GM12878 (cell line): ENCODE results near the gene KLRF2. TPM values are rescaled to one million over a fixed set of nuclear protein-coding genes. Genes with fewer than 3 reads are reported as not detected.

ENCODE experiments used
- ATAC-seq: fragments of 200-7000 bp; cut with Tn5 transposase; 3 replicates; pipeline ENCODE4 v1.9.1; 2020; ENCODE audit warnings: mild to moderate bottlenecking, moderate library complexity
- BruUV-seq: library from RNA; stranded (reverse); fragments of 400-500 nt; replicated peaks from 2 replicates; lab custom pipeline; 2021; lab: Mats Ljungman, UMichigan
- CTCF ChIA-PET: fragments of 300-600 bp; sonication (Branson Sonifier 250); formaldehyde crosslinking; extraction: SDS; loops from one replicate; lab custom pipeline; 2021; ENCODE audit warnings: inconsistent platforms; lab: Yijun Ruan, JAX
- POLR2A ChIA-PET: fragments of 350-600 bp; formaldehyde crosslinking; extraction: SDS; loops from one replicate; lab custom pipeline; 2021; ENCODE audit warnings: inconsistent platforms; lab: Charles Lee
- RAD21 ChIA-PET: fragments of 300-600 bp; sonication (Branson Sonifier 250); formaldehyde crosslinking; loops from one replicate; lab custom pipeline; 2023; ENCODE audit warnings: antibody characterized with exemption; ENCODE audit not compliant: unreplicated experiment; lab: Charles Lee
- SMC1A ChIA-PET: fragments of 300-600 bp; sonication (Branson Sonifier 250); formaldehyde crosslinking; loops from one replicate; lab custom pipeline; 2023; ENCODE audit not compliant: unreplicated experiment, uncharacterized antibody; lab: Charles Lee
- DNase-seq: peaks from one replicate; pipeline ENCODE4 v3.0.0-alpha.2; 2011; ENCODE audit warnings: low read depth, low spot score
- FAIRE-seq: peaks from 3 replicates; lab custom pipeline; 2011; peaks lifted over from hg19 to GRCh38; lab: Jason Lieb, UNC
- H2AFZ ChIP-seq: 2 replicates; pipeline ENCODE4 v1.6.0; 2011; ENCODE audit warnings: low read depth, low read length, control low read depth; ENCODE audit not compliant: control insufficient read depth
- H3K27ac ChIP-seq: 2 replicates; pipeline ENCODE4 v1.5.1; 2011; ENCODE audit warnings: control low read depth; ENCODE audit not compliant: control insufficient read depth, insufficient read depth
- H3K27me3 ChIP-seq, 2 experiments: replicated peaks in 1 of 2; 2 replicates each; pipeline versions ENCODE4 v1.6.0 to v1.6.1; 2011; ENCODE audit warnings: low read length in 1 of 2; ENCODE audit not compliant: control insufficient read depth in 2 of 2, insufficient read depth in 2 of 2
- H3K36me3 ChIP-seq, 2 experiments: 2 replicates each; pipeline ENCODE4 v1.5.1; 2011; ENCODE audit warnings: low read length in 1 of 2; ENCODE audit not compliant: control insufficient read depth in 2 of 2, insufficient read depth in 2 of 2
- H3K4me1 ChIP-seq: 2 replicates; pipeline ENCODE4 v1.6.1; 2011; ENCODE audit warnings: mild to moderate bottlenecking, low read length, moderate library complexity, mixed read lengths; ENCODE audit not compliant: control insufficient read depth, insufficient read depth
- H3K4me2 ChIP-seq: 2 replicates; pipeline ENCODE4 v1.6.0; 2011; ENCODE audit warnings: control low read depth; ENCODE audit not compliant: control insufficient read depth, insufficient read depth
- H3K4me3 ChIP-seq: fragments of 200-600 bp; sonication (generic); 2 replicates; pipeline ENCODE4 v1.5.1; 2016
- H3K79me2 ChIP-seq: 2 replicates; pipeline ENCODE4 v1.6.0; 2011; ENCODE audit warnings: low read length; ENCODE audit not compliant: control insufficient read depth, insufficient read depth
- H3K9ac ChIP-seq: 2 replicates; pipeline ENCODE4 v1.8.0; 2011; ENCODE audit warnings: low read length, control low read depth, mixed read lengths; ENCODE audit not compliant: control insufficient read depth, insufficient read depth
- H3K9me3 ChIP-seq: replicated peaks from 3 replicates; pipeline ENCODE4 v1.5.1; 2011; ENCODE audit warnings: mild to moderate bottlenecking, low read length; ENCODE audit not compliant: control insufficient read depth, insufficient read depth
- H4K20me1 ChIP-seq: 2 replicates; pipeline ENCODE4 v1.6.0; 2011; ENCODE audit not compliant: control insufficient read depth, insufficient read depth
- BRCA1 ChIP-seq: IDR thresholded peaks from 2 replicates; pipeline ENCODE4 v1.6.1; 2011; ENCODE audit warnings: low read depth, low read length, improper control_type of control experiment
- CBX5 ChIP-seq: sonication (generic); IDR thresholded peaks from 2 replicates; pipeline ENCODE4 v1.6.1; 2016; ENCODE audit warnings: low read depth, moderate library complexity, mild to moderate bottlenecking, inconsistent platforms
- IRF4 ChIP-seq: IDR thresholded peaks from 2 replicates; pipeline ENCODE4 v1.6.1; 2011; ENCODE audit warnings: low read depth, low read length
- KLF5 ChIP-seq: fragments of 450-650 bp; IDR thresholded peaks from 2 replicates; pipeline ENCODE4 v1.6.1; 2014; ENCODE audit warnings: mild to moderate bottlenecking; ENCODE audit not compliant: partially characterized antibody
- MEF2B ChIP-seq: fragments of 450-650 bp; IDR thresholded peaks from 2 replicates; pipeline ENCODE4 v1.6.1; 2018; ENCODE audit warnings: mild to moderate bottlenecking, moderate library complexity; ENCODE audit not compliant: partially characterized antibody, poor library complexity, severe bottlenecking
- PAX5 ChIP-seq: IDR thresholded peaks from 2 replicates; pipeline ENCODE4 v1.6.1; 2011; ENCODE audit warnings: low read depth, low read length, borderline replicate concordance
- PAX8 ChIP-seq: fragments of 450-650 bp; IDR thresholded peaks from 2 replicates; pipeline ENCODE4 v1.6.1; 2017; ENCODE audit warnings: mild to moderate bottlenecking, moderate library complexity
- RAD21 ChIP-seq: IDR thresholded peaks from 2 replicates; pipeline ENCODE4 v1.6.1; 2011; ENCODE audit warnings: mild to moderate bottlenecking, low read depth, low read length, moderate library complexity; ENCODE audit not compliant: insufficient read depth
- RCOR1 ChIP-seq: conservative IDR thresholded peaks from 2 replicates; pipeline ENCODE4 v1.6.1; 2012; ENCODE audit warnings: low read depth, low read length, improper control_type of control experiment
- RFX5 ChIP-seq: IDR thresholded peaks from 2 replicates; pipeline ENCODE4 v1.6.1; 2011; ENCODE audit warnings: low read depth, low read length, improper control_type of control experiment
- SREBF1 ChIP-seq: IDR thresholded peaks from 2 replicates; pipeline ENCODE4 v1.6.1; 2012; ENCODE audit warnings: mild to moderate bottlenecking, low read length
- SRF ChIP-seq, 2 experiments: IDR thresholded peaks; 2 replicates each; pipeline ENCODE4 v1.6.1; 2011; ENCODE audit warnings: low read depth in 2 of 2, low read length in 2 of 2, mild to moderate bottlenecking in 1 of 2, moderate library complexity in 1 of 2
- STAT1 ChIP-seq: fragments of 450-650 bp; conservative IDR thresholded peaks from 2 replicates; pipeline ENCODE4 v1.6.1; 2014; ENCODE audit warnings: antibody characterized with exemption, mild to moderate bottlenecking
- TCF7 ChIP-seq: IDR thresholded peaks from 2 replicates; pipeline ENCODE4 v1.6.1; 2014; ENCODE audit warnings: antibody characterized with exemption, borderline replicate concordance
- WRNIP1 ChIP-seq: IDR thresholded peaks from 2 replicates; pipeline ENCODE4 v1.6.1; 2011; ENCODE audit warnings: low read depth, low read length, improper control_type of control experiment, borderline replicate concordance
- ZZZ3 ChIP-seq: IDR thresholded peaks from 2 replicates; pipeline ENCODE4 v1.6.1; 2011; ENCODE audit warnings: low read depth; ENCODE audit not compliant: control insufficient read depth, insufficient read length
- WGBS: methylation state at CpG from one replicate; pipeline ENCODE4 v1.1.6; 2016; ENCODE audit warnings: low lambda C conversion rate; ENCODE audit not compliant: insufficient replicate concordance, insufficient coverage; ENCODE audit errors: missing lambda C conversion rate; 5-methylcytosine and 5-hydroxymethylcytosine counted together
- in situ Hi-C: fragments of 300-500 bp; cut with MboI; formaldehyde crosslinking; loops from 9 replicates; pipeline ENCODE4 v1.14.3; 2018; ENCODE audit warnings: mixed read lengths
- intact Hi-C: fragments of 100-400 bp; cut with micrococcal nuclease; formaldehyde crosslinking; loops from one replicate; pipeline ENCODE4 v1.14.2; 2022; ENCODE audit not compliant: unreplicated experiment
- polyA plus RNA-seq, 11 experiments: library from polyadenylated mRNA; depleted of rRNA in 4 of 11; unstranded in 6 of 11; stranded (reverse) in 5 of 11; fragments of >200 nt; fragmentation: Nextera tagmentation in 4 of 11; fragmentation: Illumina TruSeq in 1 of 11; extraction: Ambion mirVana in 4 of 11; extraction: Trizol in 1 of 11; gene quantifications; 1 replicate in 1 of 11; 2 replicates in 10 of 11; pipeline versions ENCODE4 v1.2.1 to v1.2.3, GENCODE V29; 2011 to 2016; ENCODE audit warnings: inconsistent platforms in 2 of 11, missing spikeins in 2 of 11, low read depth in 1 of 11
- total RNA-seq, 4 experiments: library from RNA; depleted of rRNA in 3 of 4; stranded (reverse); fragments of >200 nt in 3 of 4; fragmentation: Illumina TruSeq in 1 of 4; extraction: Trizol in 1 of 4; gene quantifications; 2 replicates each; pipeline versions ENCODE4 v1.2.1 to v1.2.3, GENCODE V29; 2013 to 2021
- TF ChIP-seq, protein P1 (sequence below): fragments of 450-650 bp; IDR thresholded peaks from 2 replicates; pipeline ENCODE4 v1.6.1; 2017; ENCODE audit warnings: mild to moderate bottlenecking, moderate library complexity

Gene KLRF2
- total and polyA plus RNA-seq, 10 of the 15 experiments (the other 5 are each of a cell fraction or from before 2014, with no cell fraction given), result 0.15 to 2.1 (median 0.26) TPM; not detected in 6

DNA sequence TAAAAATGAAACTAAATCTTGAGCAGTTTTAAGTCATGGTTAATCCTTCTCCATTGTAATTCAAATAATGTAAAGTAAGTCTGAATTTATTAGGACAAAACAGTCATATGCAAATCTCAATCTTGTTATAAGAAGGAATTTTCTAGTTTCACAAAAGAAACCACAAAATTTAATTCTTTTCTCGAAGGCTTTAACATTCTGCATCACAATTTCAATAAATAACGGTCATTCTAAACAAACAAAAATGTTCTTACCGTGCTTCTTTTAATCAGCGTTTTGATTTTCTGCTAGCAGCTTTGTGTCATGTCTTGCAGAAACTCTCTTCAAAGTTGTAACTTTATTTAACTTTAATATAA, 12.4 kb upstream of the KLRF2 start:
- RAD21 ChIA-PET, result interaction anchor here (0.6 to 1.6 kb wide), 5 partner anchors 70 to 126 kb away, joined by 3 to 6 read pairs (median 3); partner anchors contain the start of gene CD69
- TF ChIP-seq PAX8 (no peak), IRF4 (no peak), ZZZ3 (no peak), STAT1 (no peak), CBX5 (no peak), SRF (IDR thresholded peaks at IDR 0.05; ENCODE audit: low read depth in 2 of 2, low read length in 2 of 2) (no peak), RAD21 (no peak), PAX5 (no peak), RCOR1 (no peak), KLF5 (no peak), TCF7 (no peak), BRCA1 (no peak), RFX5 (no peak), SREBF1 (no peak), WRNIP1 (no peak), MEF2B (no peak)
- TF ChIP-seq, protein P1, sequence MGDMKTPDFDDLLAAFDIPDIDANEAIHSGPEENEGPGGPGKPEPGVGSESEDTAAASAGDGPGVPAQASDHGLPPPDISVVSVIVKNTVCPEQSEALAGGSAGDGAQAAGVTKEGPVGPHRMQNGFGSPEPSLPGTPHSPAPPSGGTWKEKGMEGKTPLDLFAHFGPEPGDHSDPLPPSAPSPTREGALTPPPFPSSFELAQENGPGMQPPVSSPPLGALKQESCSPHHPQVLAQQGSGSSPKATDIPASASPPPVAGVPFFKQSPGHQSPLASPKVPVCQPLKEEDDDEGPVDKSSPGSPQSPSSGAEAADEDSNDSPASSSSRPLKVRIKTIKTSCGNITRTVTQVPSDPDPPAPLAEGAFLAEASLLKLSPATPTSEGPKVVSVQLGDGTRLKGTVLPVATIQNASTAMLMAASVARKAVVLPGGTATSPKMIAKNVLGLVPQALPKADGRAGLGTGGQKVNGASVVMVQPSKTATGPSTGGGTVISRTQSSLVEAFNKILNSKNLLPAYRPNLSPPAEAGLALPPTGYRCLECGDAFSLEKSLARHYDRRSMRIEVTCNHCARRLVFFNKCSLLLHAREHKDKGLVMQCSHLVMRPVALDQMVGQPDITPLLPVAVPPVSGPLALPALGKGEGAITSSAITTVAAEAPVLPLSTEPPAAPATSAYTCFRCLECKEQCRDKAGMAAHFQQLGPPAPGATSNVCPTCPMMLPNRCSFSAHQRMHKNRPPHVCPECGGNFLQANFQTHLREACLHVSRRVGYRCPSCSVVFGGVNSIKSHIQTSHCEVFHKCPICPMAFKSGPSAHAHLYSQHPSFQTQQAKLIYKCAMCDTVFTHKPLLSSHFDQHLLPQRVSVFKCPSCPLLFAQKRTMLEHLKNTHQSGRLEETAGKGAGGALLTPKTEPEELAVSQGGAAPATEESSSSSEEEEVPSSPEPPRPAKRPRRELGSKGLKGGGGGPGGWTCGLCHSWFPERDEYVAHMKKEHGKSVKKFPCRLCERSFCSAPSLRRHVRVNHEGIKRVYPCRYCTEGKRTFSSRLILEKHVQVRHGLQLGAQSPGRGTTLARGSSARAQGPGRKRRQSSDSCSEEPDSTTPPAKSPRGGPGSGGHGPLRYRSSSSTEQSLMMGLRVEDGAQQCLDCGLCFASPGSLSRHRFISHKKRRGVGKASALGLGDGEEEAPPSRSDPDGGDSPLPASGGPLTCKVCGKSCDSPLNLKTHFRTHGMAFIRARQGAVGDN, result no peak
- Histone ChIP-seq H3K4me1 (no peaks in the 10 kb centered on the region), H3K27me3 (no peaks in the 10 kb centered on the region), H3K79me2 (peaks cover 12% of the 10 kb centered on the region), H3K9me3 (no peaks in the 10 kb centered on the region), H3K9ac (peak overlapping the region; percentile 51; the same call in 1 of the 2 replicates), H2AFZ (peak overlapping the region; percentile 44), H4K20me1 (no peaks in the 10 kb centered on the region), H3K4me3 (peak overlapping the region; percentile 58), H3K27ac (peak overlapping the region; percentile 54; the same call in 1 of the 2 replicates), H3K36me3 (no peaks in the 10 kb centered on the region), H3K4me2 (peak overlapping the region; percentile 84)
- POLR2A ChIA-PET, result interaction anchor here (1.4 kb wide), 1 partner anchor 110 kb away, joined by 6 read pairs; no protein-coding TSS in a partner anchor
- no peak for ATAC-seq
- 1% methylated on average over 4 of the region's 4 CpGs for WGBS
- no TSS peak for BruUV-seq
- intact Hi-C loops, result loop anchor here (5.0 kb wide), 1 partner anchor 117 kb away; no protein-coding TSS in a partner anchor
- in situ Hi-C loops, result no loop called here
- CTCF ChIA-PET, result interaction anchor here (1.0 to 3.1 kb wide), 3 partner anchors 21 to 118 kb away, joined by 3 to 7 read pairs (median 4); no protein-coding TSS in a partner anchor
- SMC1A ChIA-PET, result interaction anchor here (0.8 to 1.3 kb wide), 3 partner anchors 14 to 114 kb away, joined by 3 read pairs; no protein-coding TSS in a partner anchor
- no peak for DNase-seq
- no peak for FAIRE-seq
